Activated CD4-positive, alpha-beta T cell treated with anti-CD3 and anti-CD28 coated beads for 48 hours (primary cell): ENCODE data around the gene STX4.
A peak's percentile ranks its signal among the peaks of the same experiment; 100 is the strongest.

Experiments used
- DNase-seq: peaks from one replicate; pipeline ENCODE4 v3.0.0-alpha.2; 2020

The STX4 gene

GRCh38 chr16:31071861-31072260 is 38.5 kb downstream of the STX4 start:
- no peak for DNase-seq

- DNase-seq, result peak; percentile 51
Measured at GRCh38 chr16:31072540-31073141, 39.3 kb downstream of the STX4 start.

GRCh38 chr16:31073142-31073969 is 40.0 kb downstream of the STX4 start:
- DNase-seq, result peak; percentile 94

- peak; percentile 99 for DNase-seq
Measured at GRCh38 chr16:31073970-31074813, 40.8 kb downstream of the STX4 start, which contains the start of the genes ZNF646 and ZNF668. TSS of gene ZNF646 (plus strand) at chr16:31074422. CDS start at chr16:31076325, 1,903 bp downstream. TSS of gene ZNF668 (minus strand) at chr16:31074240. CDS start at chr16:31064459, 9,781 bp downstream.

GRCh38 chr16:31074814-31075183 is 41.4 kb downstream of the STX4 start:
- DNase-seq, result no peak

GRCh38 chr16:31076319-31076718 is 43.0 kb downstream of the STX4 start:
- DNase-seq, result no peak

GRCh38 chr16:31077024-31077423 is 43.7 kb downstream of the STX4 start:
- DNase-seq, result no peak

GRCh38 chr16:31077592-31078396 is 44.4 kb downstream of the STX4 start:
- no peak for DNase-seq

- DNase-seq, result no peak
Measured at GRCh38 chr16:31078597-31079341, 45.4 kb downstream of the STX4 start.

- DNase-seq, result no peak
Measured at GRCh38 chr16:31079342-31079944, 46.1 kb downstream of the STX4 start.

- DNase-seq, result no peak
Measured at GRCh38 chr16:31080035-31080629, 46.8 kb downstream of the STX4 start.

GRCh38 chr16:31080756-31081419 is 47.5 kb downstream of the STX4 start:
- no peak for DNase-seq

GRCh38 chr16:31081428-31082351 is 48.3 kb downstream of the STX4 start:
- no peak for DNase-seq

- no peak for DNase-seq
Measured at GRCh38 chr16:31082368-31083045, 49.1 kb downstream of the STX4 start.

- no peak for DNase-seq
Measured at GRCh38 chr16:31083081-31083480, 49.7 kb downstream of the STX4 start.

- no peak for DNase-seq
Measured at GRCh38 chr16:31083556-31083955, 50.2 kb downstream of the STX4 start.

GRCh38 chr16:31083981-31084380 is 50.6 kb downstream of the STX4 start:
- no peak for DNase-seq

GRCh38 chr16:31084584-31085302 is 51.4 kb downstream of the STX4 start:
- no peak for DNase-seq
